Glomerular visceral epithelial cell (primary cell): ENCODE results near the gene DNAJC16.

ENCODE experiments used
- DNase-seq: peaks from one replicate; pipeline ENCODE4 v3.0.0-alpha.2; 2016; ENCODE audit errors: extremely low spot score

Gene DNAJC16

GRCh38 chr1:15540186-15540585 is 13.5 kb downstream of the DNAJC16 start:
- DNase-seq = peak; percentile 11

GRCh38 chr1:15541231-15541792 is 14.7 kb downstream of the DNAJC16 start:
- no peak for DNase-seq

GRCh38 chr1:15542388-15543250 is 16.0 kb downstream of the DNAJC16 start:
- DNase-seq = no peak

GRCh38 chr1:15543251-15543588 is 16.6 kb downstream of the DNAJC16 start:
- DNase-seq = no peak

GRCh38 chr1:15543589-15544568 is 17.2 kb downstream of the DNAJC16 start:
- DNase-seq = no peak

GRCh38 chr1:15546641-15547040 is 20.0 kb downstream of the DNAJC16 start:
- no peak for DNase-seq

- no peak for DNase-seq
These were observed 23.9 kb downstream of the DNAJC16 start for GRCh38 chr1:15550573-15550972.

GRCh38 chr1:15557008-15557407 is 30.4 kb downstream of the DNAJC16 start:
- DNase-seq = no peak

GRCh38 chr1:15557594-15557993 is 30.9 kb downstream of the DNAJC16 start:
- DNase-seq = no peak

- DNase-seq = no peak
These were observed 31.9 kb downstream of the DNAJC16 start for GRCh38 chr1:15558516-15558915.

GRCh38 chr1:15559189-15559810 is 32.7 kb downstream of the DNAJC16 start:
- no peak for DNase-seq

GRCh38 chr1:15568387-15569073 is 41.9 kb downstream of the DNAJC16 start:
- DNase-seq = no peak

- no peak for DNase-seq
These were observed 44.2 kb downstream of the DNAJC16 start for GRCh38 chr1:15570861-15571260.

- DNase-seq = no peak
These were observed 44.6 kb downstream of the DNAJC16 start for GRCh38 chr1:15571266-15571665.

- DNase-seq = no peak
These were observed 46.8 kb downstream of the DNAJC16 start for GRCh38 chr1:15573477-15573876.

- peak; percentile 22 for DNase-seq
These were observed 48.1 kb downstream of the DNAJC16 start for GRCh38 chr1:15574741-15575140.

GRCh38 chr1:15575549-15576150 is 49.0 kb downstream of the DNAJC16 start:
- no peak for DNase-seq

GRCh38 chr1:15577691-15578090 is 51.0 kb downstream of the DNAJC16 start:
- DNase-seq = no peak

- DNase-seq = no peak
These were observed 52.5 kb downstream of the DNAJC16 start for GRCh38 chr1:15578921-15579682.

- no peak for DNase-seq
These were observed 53.0 kb downstream of the DNAJC16 start for GRCh38 chr1:15579683-15580047.
